Measurements from ENCODE around the gene RIN2.

DNA sequence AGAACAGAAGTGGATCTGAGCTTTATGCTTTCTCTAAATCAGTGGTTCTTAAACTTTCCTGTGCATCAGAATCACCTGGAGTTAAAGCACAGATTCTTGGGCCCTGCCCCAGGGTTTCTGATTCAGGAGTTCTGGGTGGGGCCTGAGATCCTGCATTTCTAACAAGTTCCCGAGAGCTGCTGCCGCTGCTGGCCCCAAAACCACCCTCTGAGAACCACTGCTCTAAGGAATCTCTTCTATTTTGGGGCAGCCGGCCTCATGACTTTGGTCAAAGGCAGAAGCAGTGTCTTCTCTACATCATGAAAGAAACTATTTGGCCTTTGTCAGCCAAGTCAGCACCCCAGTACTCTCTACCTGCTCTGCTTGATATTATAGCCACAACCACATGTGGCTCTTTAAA, 42.1 kb upstream of the RIN2 start:
- TF ChIP-seq, protein P1, sequence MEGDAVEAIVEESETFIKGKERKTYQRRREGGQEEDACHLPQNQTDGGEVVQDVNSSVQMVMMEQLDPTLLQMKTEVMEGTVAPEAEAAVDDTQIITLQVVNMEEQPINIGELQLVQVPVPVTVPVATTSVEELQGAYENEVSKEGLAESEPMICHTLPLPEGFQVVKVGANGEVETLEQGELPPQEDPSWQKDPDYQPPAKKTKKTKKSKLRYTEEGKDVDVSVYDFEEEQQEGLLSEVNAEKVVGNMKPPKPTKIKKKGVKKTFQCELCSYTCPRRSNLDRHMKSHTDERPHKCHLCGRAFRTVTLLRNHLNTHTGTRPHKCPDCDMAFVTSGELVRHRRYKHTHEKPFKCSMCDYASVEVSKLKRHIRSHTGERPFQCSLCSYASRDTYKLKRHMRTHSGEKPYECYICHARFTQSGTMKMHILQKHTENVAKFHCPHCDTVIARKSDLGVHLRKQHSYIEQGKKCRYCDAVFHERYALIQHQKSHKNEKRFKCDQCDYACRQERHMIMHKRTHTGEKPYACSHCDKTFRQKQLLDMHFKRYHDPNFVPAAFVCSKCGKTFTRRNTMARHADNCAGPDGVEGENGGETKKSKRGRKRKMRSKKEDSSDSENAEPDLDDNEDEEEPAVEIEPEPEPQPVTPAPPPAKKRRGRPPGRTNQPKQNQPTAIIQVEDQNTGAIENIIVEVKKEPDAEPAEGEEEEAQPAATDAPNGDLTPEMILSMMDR (IDR thresholded peaks at IDR 0.05): no peak
- no peak for TF ChIP-seq POLR2A (IDR thresholded peaks at IDR 0.05)

Measured in thyroid gland (tissue), 4 donors.